Renal cortex interstitium (tissue), 15 donors: ENCODE results near the gene MED29. TPM values are rescaled to one million over a fixed set of nuclear protein-coding genes. Genes with fewer than 3 reads are reported as not detected.

Source experiments
- DNase-seq, 11 donors: peaks; one replicate each; pipeline ENCODE4 v3.0.0-alpha.2; 2013; ENCODE audit warnings: low read depth in 9 of 11, low spot score in 4 of 11; ENCODE audit errors: extremely low read depth in 1 of 11
- long read RNA-seq, 16 experiments: transcript quantifications; one replicate each; lab custom pipeline, GENCODE V29; 2026
- polyA plus RNA-seq, 3 donors: library from polyadenylated mRNA; unstranded; fragments of 120-200 nt; gene quantifications; one replicate each; pipeline ENCODE4 v1.2.1, GENCODE V29; 2013; ENCODE audit not compliant: insufficient read length in 3 of 3

The MED29 gene
- 10 to 100 TPM; 38.9 to 46.7 (median 44.8) TPM for polyA plus RNA-seq
- long read RNA-seq, donor 1, transcript MED29-201 (4 exons, 3,653 nt): major isoform, 21 of 21 reads
- long read RNA-seq, donor 1, partial matches to known transcripts: 0 of 21 reads
- long read RNA-seq, donor 1, other reads (novel, unspliced or antisense): 0 of 21 reads
- long read RNA-seq, donor 2, transcript MED29-201 (4 exons, 3,653 nt): major isoform, 24 of 31 reads
- long read RNA-seq, donor 2, partial matches to known transcripts: 6 of 31 reads
- long read RNA-seq, donor 2, other reads (novel, unspliced or antisense): 0 of 31 reads
- long read RNA-seq, donor 3, transcript MED29-201 (4 exons, 3,653 nt): major isoform, 35 of 35 reads
- long read RNA-seq, donor 3, partial matches to known transcripts: 0 of 35 reads
- long read RNA-seq, donor 3, other reads (novel, unspliced or antisense): 0 of 35 reads
- long read RNA-seq, donor 4, transcript MED29-201 (4 exons, 3,653 nt): major isoform, 17 of 17 reads
- long read RNA-seq, donor 4, partial matches to known transcripts: 0 of 17 reads
- long read RNA-seq, donor 4, other reads (novel, unspliced or antisense): 0 of 17 reads
- long read RNA-seq, donor 5, transcript MED29-201 (4 exons, 3,653 nt): major isoform, 61 of 63 reads
- long read RNA-seq, donor 5, partial matches to known transcripts: 0 of 63 reads
- long read RNA-seq, donor 5, other reads (novel, unspliced or antisense): 0 of 63 reads
- long read RNA-seq, donor 6, transcript MED29-201 (4 exons, 3,653 nt): major isoform, 25 of 26 reads
- long read RNA-seq, donor 6, partial matches to known transcripts: 0 of 26 reads
- long read RNA-seq, donor 6, other reads (novel, unspliced or antisense): 0 of 26 reads
- long read RNA-seq, donor 7, transcript MED29-201 (4 exons, 3,653 nt): major isoform, 25 of 25 reads
- long read RNA-seq, donor 7, partial matches to known transcripts: 0 of 25 reads
- long read RNA-seq, donor 7, other reads (novel, unspliced or antisense): 0 of 25 reads
- long read RNA-seq, donor 8, transcript MED29-201 (4 exons, 3,653 nt): major isoform, 32 of 32 reads
- long read RNA-seq, donor 8, partial matches to known transcripts: 0 of 32 reads
- long read RNA-seq, donor 8, other reads (novel, unspliced or antisense): 0 of 32 reads
- long read RNA-seq, donor 9, transcript MED29-201 (4 exons, 3,653 nt): major isoform, 20 of 21 reads
- long read RNA-seq, donor 9, partial matches to known transcripts: 0 of 21 reads
- long read RNA-seq, donor 9, other reads (novel, unspliced or antisense): 0 of 21 reads
- long read RNA-seq, donor 10, transcript MED29-201 (4 exons, 3,653 nt): major isoform, 17 of 19 reads
- long read RNA-seq, donor 10, partial matches to known transcripts: 0 of 19 reads
- long read RNA-seq, donor 10, other reads (novel, unspliced or antisense): 0 of 19 reads
- long read RNA-seq, donor 11, transcript MED29-201 (4 exons, 3,653 nt): major isoform, 25 of 26 reads
- long read RNA-seq, donor 11, partial matches to known transcripts: 0 of 26 reads
- long read RNA-seq, donor 11, other reads (novel, unspliced or antisense): 0 of 26 reads
- long read RNA-seq, donor 12, transcript MED29-201 (4 exons, 3,653 nt): major isoform, 7 of 7 reads
- long read RNA-seq, donor 12, partial matches to known transcripts: 0 of 7 reads
- long read RNA-seq, donor 12, other reads (novel, unspliced or antisense): 0 of 7 reads
- long read RNA-seq, donor 13, transcript MED29-201 (4 exons, 3,653 nt): major isoform, 52 of 53 reads
- long read RNA-seq, donor 13, partial matches to known transcripts: 0 of 53 reads
- long read RNA-seq, donor 13, other reads (novel, unspliced or antisense): 0 of 53 reads
- long read RNA-seq, donor 14, transcript MED29-201 (4 exons, 3,653 nt): major isoform, 24 of 24 reads
- long read RNA-seq, donor 14, partial matches to known transcripts: 0 of 24 reads
- long read RNA-seq, donor 14, other reads (novel, unspliced or antisense): 0 of 24 reads
- long read RNA-seq, donor 15, transcript MED29-201 (4 exons, 3,653 nt): major isoform, 8 of 8 reads
- long read RNA-seq, donor 15, partial matches to known transcripts: 0 of 8 reads
- long read RNA-seq, donor 15, other reads (novel, unspliced or antisense): 0 of 8 reads
- long read RNA-seq, donor 16, transcript MED29-201 (4 exons, 3,653 nt): major isoform, 54 of 54 reads
- long read RNA-seq, donor 16, partial matches to known transcripts: 0 of 54 reads
- long read RNA-seq, donor 16, other reads (novel, unspliced or antisense): 0 of 54 reads

GRCh38 chr19:39390751-39391437 lies at the start of gene MED29, which contains the start of gene PAF1:
MED29 (plus strand) TSS chr19:39391378; CDS start chr19:39391423, 45 bp downstream.
PAF1 (minus strand) TSS chr19:39391106; CDS start chr19:39390864, 242 bp downstream.
- DNase-seq: peak; percentile 98 to 100 (median 99)

GRCh38 chr19:39341719-39342604 lies 49.2 kb upstream of the MED29 start, which contains the start of gene SAMD4B:
SAMD4B (plus strand) TSS chr19:39342421; CDS start chr19:39356894, 14,473 bp downstream.
- DNase-seq: peak; percentile 88 to 98 (median 96)

- no peak for DNase-seq
Measured at GRCh38 chr19:39342647-39343305, 48.4 kb upstream of the MED29 start.

GRCh38 chr19:39345956-39346355 lies 45.2 kb upstream of the MED29 start:
- no peak for DNase-seq

GRCh38 chr19:39347332-39348164 lies 43.6 kb upstream of the MED29 start:
- DNase-seq: no peak

GRCh38 chr19:39349326-39349725 lies 41.9 kb upstream of the MED29 start:
- DNase-seq: no peak

GRCh38 chr19:39350156-39350555 lies 41.0 kb upstream of the MED29 start:
- no peak for DNase-seq

GRCh38 chr19:39351537-39352064 lies 39.6 kb upstream of the MED29 start:
- no peak for DNase-seq

GRCh38 chr19:39352381-39353255 lies 38.6 kb upstream of the MED29 start:
- no peak for DNase-seq

GRCh38 chr19:39355253-39355652 lies 35.9 kb upstream of the MED29 start:
- DNase-seq: no peak

GRCh38 chr19:39356073-39356472 lies 35.1 kb upstream of the MED29 start:
- no peak for DNase-seq

GRCh38 chr19:39356647-39357046 lies 34.5 kb upstream of the MED29 start:
- DNase-seq: no peak

GRCh38 chr19:39359026-39359425 lies 32.2 kb upstream of the MED29 start:
- DNase-seq: no peak
